Ishikawa (cell line): ENCODE results near the gene PLAGL1.

Experiments used
- CEBPB ChIP-seq: IDR thresholded peaks from 2 replicates; pipeline ENCODE4 v1.6.1; 2012
- CREB1 ChIP-seq: IDR thresholded peaks from 2 replicates; pipeline ENCODE4 v1.6.1; 2012; ENCODE audit warnings: low read depth
- EGR1 ChIP-seq: IDR thresholded peaks from 2 replicates; pipeline ENCODE4 v1.6.1; 2012
- EP300 ChIP-seq: IDR thresholded peaks from 2 replicates; pipeline ENCODE4 v1.6.1; 2012; ENCODE audit warnings: borderline replicate concordance
- FOXM1 ChIP-seq: IDR thresholded peaks from 2 replicates; pipeline ENCODE4 v1.6.1; 2012; ENCODE audit warnings: low read depth, borderline replicate concordance
- NFIC ChIP-seq: IDR thresholded peaks from 2 replicates; pipeline ENCODE4 v1.6.1; 2012
- RAD21 ChIP-seq: IDR thresholded peaks from 2 replicates; pipeline ENCODE4 v1.6.1; 2012; ENCODE audit warnings: low read depth
- TAF1 ChIP-seq: IDR thresholded peaks from 2 replicates; pipeline ENCODE4 v1.6.1; 2012; ENCODE audit warnings: low read depth, mild to moderate bottlenecking
- TCF12 ChIP-seq: IDR thresholded peaks from 2 replicates; pipeline ENCODE4 v1.6.1; 2012; ENCODE audit warnings: low read depth
- TEAD4 ChIP-seq: IDR thresholded peaks from 2 replicates; pipeline ENCODE4 v1.6.1; 2012
- YY1 ChIP-seq: IDR thresholded peaks from 2 replicates; pipeline ENCODE4 v1.6.1; 2012; ENCODE audit warnings: low read depth
- ZBTB7A ChIP-seq: IDR thresholded peaks from 2 replicates; pipeline ENCODE4 v1.6.1; 2012; ENCODE audit warnings: low read depth
- TF ChIP-seq, protein P1 (sequence below): IDR thresholded peaks from 2 replicates; pipeline ENCODE4 v1.6.1; 2012; ENCODE audit warnings: low read depth, mild to moderate bottlenecking
- TF ChIP-seq, protein P2 (sequence below): IDR thresholded peaks from 2 replicates; pipeline ENCODE4 v1.6.1; 2012
- TF ChIP-seq, protein P3 (sequence below): IDR thresholded peaks from 2 replicates; pipeline ENCODE4 v1.6.1; 2012

The PLAGL1 gene

DNA sequence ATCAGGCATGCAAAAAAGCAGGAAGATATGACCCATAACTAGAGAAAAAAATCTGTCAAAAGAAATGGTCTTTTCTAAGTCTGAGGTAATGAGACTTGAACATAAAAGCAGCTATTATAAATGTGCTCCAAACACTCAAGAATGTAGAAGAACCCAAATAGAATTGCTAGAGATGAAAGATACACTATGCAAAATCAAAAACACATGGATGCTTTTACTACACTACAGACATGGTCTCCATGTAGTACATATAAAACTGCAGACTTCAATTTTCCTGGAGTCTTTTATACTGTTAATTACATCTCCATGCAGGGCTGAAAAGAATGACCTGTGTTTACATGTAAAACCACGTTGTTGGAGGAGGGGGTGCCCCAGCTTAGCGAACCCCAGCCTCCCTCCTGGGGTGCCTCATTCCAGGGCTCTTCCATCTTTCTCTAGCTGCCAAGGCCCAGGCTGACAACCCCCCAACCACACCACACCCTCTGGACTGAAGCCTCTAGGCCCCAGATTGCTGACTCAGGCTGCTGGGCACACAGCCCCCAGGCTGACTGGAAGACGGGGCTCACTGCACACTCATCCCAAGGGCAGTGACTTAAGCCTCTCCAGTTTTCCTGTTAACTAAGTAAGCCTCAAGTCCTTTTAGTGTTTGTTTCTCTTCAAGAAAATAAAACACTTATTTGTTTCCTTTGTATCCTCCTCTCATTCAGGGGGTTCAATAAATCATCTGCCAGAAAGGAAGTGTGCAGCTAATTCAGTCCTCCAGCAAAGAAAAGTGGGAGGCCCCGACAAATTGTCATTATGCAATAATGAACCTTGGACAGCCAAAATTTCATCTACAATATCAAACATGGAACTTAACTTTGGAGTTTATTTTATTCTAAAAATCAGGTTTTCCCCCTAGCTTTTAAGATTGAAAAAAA is 26.0 kb upstream of the PLAGL1 start:
- TF ChIP-seq, protein P1, sequence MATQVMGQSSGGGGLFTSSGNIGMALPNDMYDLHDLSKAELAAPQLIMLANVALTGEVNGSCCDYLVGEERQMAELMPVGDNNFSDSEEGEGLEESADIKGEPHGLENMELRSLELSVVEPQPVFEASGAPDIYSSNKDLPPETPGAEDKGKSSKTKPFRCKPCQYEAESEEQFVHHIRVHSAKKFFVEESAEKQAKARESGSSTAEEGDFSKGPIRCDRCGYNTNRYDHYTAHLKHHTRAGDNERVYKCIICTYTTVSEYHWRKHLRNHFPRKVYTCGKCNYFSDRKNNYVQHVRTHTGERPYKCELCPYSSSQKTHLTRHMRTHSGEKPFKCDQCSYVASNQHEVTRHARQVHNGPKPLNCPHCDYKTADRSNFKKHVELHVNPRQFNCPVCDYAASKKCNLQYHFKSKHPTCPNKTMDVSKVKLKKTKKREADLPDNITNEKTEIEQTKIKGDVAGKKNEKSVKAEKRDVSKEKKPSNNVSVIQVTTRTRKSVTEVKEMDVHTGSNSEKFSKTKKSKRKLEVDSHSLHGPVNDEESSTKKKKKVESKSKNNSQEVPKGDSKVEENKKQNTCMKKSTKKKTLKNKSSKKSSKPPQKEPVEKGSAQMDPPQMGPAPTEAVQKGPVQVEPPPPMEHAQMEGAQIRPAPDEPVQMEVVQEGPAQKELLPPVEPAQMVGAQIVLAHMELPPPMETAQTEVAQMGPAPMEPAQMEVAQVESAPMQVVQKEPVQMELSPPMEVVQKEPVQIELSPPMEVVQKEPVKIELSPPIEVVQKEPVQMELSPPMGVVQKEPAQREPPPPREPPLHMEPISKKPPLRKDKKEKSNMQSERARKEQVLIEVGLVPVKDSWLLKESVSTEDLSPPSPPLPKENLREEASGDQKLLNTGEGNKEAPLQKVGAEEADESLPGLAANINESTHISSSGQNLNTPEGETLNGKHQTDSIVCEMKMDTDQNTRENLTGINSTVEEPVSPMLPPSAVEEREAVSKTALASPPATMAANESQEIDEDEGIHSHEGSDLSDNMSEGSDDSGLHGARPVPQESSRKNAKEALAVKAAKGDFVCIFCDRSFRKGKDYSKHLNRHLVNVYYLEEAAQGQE = no peak
- TF ChIP-seq NFIC (no peak), EGR1 (no peak), TEAD4 (no peak), CREB1 (no peak), YY1 (no peak), CEBPB (no peak), RAD21 (no peak), TAF1 (no peak), FOXM1 (no peak), TCF12 (no peak), EP300 (no peak)
- TF ChIP-seq, protein P2, sequence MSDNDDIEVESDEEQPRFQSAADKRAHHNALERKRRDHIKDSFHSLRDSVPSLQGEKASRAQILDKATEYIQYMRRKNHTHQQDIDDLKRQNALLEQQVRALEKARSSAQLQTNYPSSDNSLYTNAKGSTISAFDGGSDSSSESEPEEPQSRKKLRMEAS = no peak

DNA sequence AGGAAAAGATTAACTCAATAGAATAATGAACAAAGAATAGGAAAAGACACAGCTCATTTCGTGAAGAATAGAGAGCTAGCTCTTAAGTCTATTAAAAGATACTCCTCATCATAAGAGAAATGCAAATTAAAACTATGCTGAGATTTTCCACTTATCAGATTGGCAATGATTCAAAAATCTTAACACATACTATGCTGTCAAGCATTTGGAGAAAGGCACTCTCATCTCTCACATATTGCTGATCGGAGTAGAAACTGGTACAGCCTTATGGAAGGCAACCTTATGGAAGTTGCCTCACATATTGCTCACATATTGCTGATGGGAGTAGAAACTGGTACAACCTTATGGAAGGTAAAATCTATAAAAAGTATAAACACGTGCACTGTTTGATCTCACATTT is 21.4 kb upstream of the PLAGL1 start:
- TF ChIP-seq YY1 = no peak
- no peak for TF ChIP-seq CREB1

DNA sequence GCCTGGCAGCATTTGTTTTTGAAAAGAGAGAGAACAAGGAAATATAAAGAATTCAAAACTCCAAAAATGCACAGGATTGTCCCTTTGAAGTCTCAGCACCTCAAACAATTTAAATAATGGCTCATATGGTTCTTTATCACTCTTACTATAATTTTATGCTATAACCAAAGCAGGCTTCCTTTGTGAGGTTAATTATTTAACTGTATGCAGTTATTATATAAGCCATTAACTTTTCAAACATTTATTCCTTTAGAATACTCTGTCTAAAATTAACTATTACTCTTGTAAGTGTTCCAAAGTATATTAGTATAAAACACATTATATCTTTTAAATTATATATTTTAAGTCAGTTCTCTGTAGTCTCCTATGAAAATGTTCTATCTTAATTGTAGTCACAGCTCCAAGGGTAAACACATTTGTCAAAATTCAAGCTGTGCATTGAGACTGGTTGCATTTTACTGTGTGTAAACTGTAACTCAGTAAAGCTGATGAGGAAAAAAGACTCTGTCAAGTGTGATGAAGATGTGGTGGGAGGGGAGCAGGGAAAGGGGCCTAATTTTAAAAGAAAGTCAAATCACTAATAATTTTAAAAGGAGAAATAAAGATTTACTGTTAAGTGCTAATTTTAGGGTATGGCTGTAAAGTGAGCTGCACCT is 20.0 kb upstream of the PLAGL1 start:
- TF ChIP-seq, protein P2 = no peak
- TF ChIP-seq NFIC = no peak
- TF ChIP-seq TAF1 = no peak
- no peak for TF ChIP-seq CREB1
- no peak for TF ChIP-seq YY1
- no peak for TF ChIP-seq CEBPB
- TF ChIP-seq EP300 = no peak
- TF ChIP-seq, protein P3, sequence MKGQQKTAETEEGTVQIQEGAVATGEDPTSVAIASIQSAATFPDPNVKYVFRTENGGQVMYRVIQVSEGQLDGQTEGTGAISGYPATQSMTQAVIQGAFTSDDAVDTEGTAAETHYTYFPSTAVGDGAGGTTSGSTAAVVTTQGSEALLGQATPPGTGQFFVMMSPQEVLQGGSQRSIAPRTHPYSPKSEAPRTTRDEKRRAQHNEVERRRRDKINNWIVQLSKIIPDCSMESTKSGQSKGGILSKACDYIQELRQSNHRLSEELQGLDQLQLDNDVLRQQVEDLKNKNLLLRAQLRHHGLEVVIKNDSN = no peak
- no peak for TF ChIP-seq TCF12
- TF ChIP-seq TEAD4 = no peak
- no peak for TF ChIP-seq RAD21
- TF ChIP-seq, protein P1 = no peak
- TF ChIP-seq EGR1 = no peak
- no peak for TF ChIP-seq ZBTB7A
- TF ChIP-seq FOXM1 = no peak

DNA sequence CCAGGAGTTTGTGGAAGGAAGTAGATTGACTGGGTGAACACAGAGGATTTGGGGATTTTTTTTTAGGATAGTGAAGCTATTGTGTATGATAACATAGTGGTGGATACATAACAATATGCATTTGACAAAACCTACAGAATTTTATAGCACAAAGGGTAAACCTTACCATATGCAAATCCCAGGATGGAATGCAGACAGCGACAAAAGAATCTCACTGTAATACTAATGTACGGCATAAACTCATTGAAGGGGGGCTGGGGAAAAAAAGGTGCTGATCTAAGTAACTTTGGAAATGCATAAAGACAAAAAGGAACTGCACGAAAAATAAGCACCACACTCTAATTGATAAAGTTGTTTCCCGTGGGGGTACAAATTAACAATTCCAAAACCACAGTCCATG is 15.2 kb upstream of the PLAGL1 start:
- TF ChIP-seq EP300 (no peak), FOXM1 (no peak), CEBPB (no peak), YY1 (no peak)

DNA sequence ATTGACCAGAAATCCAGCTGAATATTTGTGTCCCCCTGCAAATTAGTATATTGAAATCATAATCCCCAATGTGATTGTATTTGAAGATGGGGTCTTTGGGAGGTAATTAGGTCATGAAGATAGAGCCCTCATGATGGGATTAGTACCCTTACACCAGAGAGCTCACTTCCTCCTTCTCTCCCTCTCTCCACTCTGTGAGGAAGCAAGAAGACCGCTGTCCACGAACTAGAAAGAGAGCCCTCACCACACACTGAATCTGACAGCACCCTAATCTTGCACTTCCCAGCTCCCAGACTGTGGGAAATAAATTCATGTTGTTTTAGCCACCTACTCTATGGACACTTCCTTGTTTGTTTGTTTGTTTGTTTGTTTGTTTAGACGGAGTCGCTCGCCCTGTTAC is 11.9 kb upstream of the PLAGL1 start:
- no peak for TF ChIP-seq CEBPB
- no peak for TF ChIP-seq RAD21
- TF ChIP-seq CREB1 = no peak

DNA sequence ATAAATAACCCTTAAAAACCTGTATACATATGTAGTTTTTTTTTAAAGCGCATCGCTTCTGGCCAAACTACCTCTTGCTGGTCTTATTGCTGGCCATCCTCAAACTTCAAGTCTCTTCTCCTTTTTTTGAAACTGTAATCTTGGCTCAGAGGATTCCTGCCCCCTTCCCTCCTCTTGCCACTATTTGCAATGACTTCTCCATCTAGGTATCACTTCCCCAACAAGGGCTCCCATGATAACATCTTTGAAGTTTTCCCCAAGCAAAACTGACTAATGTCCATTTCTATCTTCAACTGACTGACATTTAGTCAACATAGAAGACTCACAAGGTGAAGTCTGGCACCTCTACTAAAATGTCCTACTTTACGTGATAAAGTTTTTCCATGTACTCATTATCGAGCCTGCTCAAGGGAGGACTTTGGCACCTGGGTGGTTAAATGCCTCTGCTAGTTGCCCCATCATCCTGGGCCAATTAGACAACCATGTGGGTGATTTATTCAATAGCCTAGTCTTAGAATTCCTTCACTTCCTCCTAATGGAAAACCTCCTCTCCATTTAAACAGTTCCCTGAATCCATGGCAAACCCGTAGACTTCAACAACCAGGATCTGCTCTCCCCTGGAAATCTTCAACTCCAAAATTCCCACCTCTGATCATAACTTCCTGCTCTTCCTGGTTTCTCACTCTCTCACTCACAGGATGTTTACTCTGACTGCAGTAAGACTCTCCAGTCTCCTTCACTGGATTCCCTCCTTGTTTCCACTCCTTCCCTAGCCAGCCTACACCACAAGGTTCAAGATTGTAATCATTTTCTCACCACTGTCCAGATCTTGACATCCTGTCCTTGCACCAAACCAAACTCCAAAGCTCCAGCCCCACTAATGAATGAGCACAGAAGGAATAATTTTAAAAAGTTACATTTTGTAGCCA is 9.4 kb upstream of the PLAGL1 start:
- TF ChIP-seq EP300 = no peak
- no peak for TF ChIP-seq CREB1
- no peak for TF ChIP-seq ZBTB7A
- no peak for TF ChIP-seq TEAD4
- TF ChIP-seq YY1 = no peak
- TF ChIP-seq, protein P3 = no peak
- no peak for TF ChIP-seq EGR1
- TF ChIP-seq RAD21 = no peak
- TF ChIP-seq, protein P2 = no peak
- no peak for TF ChIP-seq NFIC
- no peak for TF ChIP-seq CEBPB
